ENCODE data around the gene GRIN2C.

- no peak for TF ChIP-seq RARB (CRISPR knock-in tag; IDR thresholded peaks at IDR 0.05)
- TF ChIP-seq ISL1 (CRISPR knock-in tag; IDR thresholded peaks at IDR 0.05), result no peak
- TF ChIP-seq OSR1 (CRISPR knock-in tag; IDR thresholded peaks at IDR 0.05), result no peak
- TF ChIP-seq, protein P1, sequence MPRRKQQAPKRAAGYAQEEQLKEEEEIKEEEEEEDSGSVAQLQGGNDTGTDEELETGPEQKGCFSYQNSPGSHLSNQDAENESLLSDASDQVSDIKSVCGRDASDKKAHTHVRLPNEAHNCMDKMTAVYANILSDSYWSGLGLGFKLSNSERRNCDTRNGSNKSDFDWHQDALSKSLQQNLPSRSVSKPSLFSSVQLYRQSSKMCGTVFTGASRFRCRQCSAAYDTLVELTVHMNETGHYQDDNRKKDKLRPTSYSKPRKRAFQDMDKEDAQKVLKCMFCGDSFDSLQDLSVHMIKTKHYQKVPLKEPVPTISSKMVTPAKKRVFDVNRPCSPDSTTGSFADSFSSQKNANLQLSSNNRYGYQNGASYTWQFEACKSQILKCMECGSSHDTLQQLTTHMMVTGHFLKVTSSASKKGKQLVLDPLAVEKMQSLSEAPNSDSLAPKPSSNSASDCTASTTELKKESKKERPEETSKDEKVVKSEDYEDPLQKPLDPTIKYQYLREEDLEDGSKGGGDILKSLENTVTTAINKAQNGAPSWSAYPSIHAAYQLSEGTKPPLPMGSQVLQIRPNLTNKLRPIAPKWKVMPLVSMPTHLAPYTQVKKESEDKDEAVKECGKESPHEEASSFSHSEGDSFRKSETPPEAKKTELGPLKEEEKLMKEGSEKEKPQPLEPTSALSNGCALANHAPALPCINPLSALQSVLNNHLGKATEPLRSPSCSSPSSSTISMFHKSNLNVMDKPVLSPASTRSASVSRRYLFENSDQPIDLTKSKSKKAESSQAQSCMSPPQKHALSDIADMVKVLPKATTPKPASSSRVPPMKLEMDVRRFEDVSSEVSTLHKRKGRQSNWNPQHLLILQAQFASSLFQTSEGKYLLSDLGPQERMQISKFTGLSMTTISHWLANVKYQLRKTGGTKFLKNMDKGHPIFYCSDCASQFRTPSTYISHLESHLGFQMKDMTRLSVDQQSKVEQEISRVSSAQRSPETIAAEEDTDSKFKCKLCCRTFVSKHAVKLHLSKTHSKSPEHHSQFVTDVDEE (CRISPR knock-in tag; IDR thresholded peaks at IDR 0.05), result no peak
- TF ChIP-seq ARNTL (CRISPR knock-in tag; IDR thresholded peaks at IDR 0.05; ENCODE audit: borderline replicate concordance, low read depth), result no peak
Measured at GRCh38 chr17:74893936-74894671, 34.4 kb upstream of the GRIN2C start.
